Midbrain (tissue), 1 donor: ENCODE measurements around the gene CAVIN3.

Source experiments
- DNase-seq: peaks from one replicate; lab custom pipeline; 2025; lab: John Stamatoyannopoulos, UW

CAVIN3 gene, protein sequence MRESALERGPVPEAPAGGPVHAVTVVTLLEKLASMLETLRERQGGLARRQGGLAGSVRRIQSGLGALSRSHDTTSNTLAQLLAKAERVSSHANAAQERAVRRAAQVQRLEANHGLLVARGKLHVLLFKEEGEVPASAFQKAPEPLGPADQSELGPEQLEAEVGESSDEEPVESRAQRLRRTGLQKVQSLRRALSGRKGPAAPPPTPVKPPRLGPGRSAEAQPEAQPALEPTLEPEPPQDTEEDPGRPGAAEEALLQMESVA

DNA sequence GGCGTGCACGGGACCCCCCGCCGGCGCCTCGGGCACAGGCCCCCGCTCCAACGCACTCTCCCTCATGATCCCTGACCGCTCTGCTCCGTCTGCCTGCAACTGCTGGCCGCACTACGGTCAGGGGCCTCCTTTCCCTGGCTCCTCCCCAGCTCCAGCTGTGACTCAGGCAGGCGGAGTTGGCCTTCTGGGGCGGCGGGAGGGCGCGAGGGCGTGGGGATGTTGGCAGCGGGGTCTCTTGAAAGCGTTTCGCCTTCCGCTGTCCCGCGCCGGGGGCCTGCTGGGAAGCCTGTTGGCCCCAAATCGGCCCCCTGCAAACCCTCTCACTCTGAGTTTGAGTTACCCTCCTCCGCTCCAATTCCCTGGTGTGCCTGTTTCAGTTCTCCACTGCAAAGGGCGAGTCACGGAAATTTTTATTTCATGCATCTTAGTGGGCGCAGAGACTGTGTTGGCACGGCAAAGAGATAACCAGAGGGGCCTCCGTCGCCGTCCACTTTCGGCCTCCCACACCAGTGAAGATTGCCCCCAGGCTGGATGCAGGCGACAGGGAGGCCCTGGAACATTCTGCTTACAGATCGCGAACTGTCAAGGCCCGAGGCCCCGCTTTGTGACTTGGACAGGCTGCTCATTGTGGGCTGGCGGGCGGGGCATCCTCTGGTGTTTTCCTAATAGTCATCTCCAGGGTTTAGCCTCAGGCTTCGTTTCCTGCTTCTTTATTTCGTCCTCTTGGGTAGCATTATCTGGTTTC is at the start of gene CAVIN3:
TSS of gene CAVIN3 (minus strand) at position 91 of the 745 bp plus-strand sequence. CDS start at position 66, 25 bp downstream.
- DNase-seq: no peak

- no peak for DNase-seq
Measured at GRCh38 chr11:6365659-6366058, 45.4 kb upstream of the CAVIN3 start.

- DNase-seq: peak; percentile 66
Measured at GRCh38 chr11:6362873-6363678, 42.8 kb upstream of the CAVIN3 start.

- no peak for DNase-seq
Measured at GRCh38 chr11:6362185-6362872, 42.0 kb upstream of the CAVIN3 start.

- no peak for DNase-seq
Measured at GRCh38 chr11:6360183-6360582, 39.9 kb upstream of the CAVIN3 start.

DNA sequence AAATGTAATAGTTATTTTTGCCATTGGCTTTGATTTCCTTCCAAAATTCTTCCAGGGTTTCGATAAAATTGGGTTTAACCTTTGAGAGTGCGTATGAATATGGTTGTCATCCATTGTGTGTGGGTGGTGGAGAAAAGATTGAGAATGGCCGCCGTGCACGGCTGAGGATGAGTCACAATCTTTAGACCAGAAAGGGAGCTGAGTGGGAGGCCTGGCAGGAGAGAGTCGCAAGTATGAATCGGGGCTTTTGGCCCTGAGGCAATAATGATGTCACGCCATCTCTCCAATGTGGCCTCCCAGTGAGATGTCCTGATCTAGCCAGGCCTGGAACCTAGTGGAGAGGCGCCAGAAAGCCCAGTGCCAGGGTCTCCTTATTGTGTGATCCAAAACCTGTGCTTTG is 36.9 kb upstream of the CAVIN3 start:
- DNase-seq: no peak

- no peak for DNase-seq
Measured at GRCh38 chr11:6356503-6357055, 36.3 kb upstream of the CAVIN3 start.

DNA sequence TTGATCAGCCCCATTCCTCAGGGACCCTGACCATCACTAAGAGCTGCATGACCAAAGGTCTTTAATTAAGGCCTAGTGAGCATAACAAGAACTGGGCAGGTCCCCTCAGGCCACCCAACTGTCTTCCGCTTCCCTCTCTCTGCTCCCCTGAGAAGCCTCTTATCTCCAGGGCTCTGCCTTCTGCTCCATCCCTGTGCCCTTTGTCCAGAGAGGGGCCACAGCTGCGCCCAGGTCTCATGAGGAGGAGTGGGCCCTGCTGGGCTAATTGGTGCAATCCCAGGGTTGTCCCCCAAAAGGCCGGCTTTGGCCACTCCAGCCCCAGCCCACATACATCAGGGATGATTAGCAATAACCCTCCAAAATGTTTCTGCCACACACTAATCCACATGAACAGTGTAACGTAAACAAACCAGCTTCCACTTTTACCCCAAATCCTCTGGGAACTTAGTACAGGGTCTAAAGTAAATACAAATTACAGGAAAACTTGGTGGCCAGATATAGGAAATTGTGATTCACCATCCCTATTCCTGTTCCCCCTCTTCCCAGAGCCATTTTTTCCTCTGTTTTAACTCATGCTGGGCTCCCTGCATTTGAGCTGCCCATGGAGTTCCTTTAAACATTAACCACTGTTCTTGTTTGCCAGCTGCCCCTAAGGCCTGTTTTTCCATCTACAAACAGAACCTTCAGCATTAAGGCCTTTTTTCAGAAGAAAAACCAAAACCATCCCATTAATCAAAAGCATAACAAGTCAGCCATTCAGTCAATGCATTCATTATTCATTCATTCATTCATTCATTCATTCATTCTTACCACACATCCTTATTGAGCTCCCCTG is 34.6 kb upstream of the CAVIN3 start:
- no peak for DNase-seq

DNA sequence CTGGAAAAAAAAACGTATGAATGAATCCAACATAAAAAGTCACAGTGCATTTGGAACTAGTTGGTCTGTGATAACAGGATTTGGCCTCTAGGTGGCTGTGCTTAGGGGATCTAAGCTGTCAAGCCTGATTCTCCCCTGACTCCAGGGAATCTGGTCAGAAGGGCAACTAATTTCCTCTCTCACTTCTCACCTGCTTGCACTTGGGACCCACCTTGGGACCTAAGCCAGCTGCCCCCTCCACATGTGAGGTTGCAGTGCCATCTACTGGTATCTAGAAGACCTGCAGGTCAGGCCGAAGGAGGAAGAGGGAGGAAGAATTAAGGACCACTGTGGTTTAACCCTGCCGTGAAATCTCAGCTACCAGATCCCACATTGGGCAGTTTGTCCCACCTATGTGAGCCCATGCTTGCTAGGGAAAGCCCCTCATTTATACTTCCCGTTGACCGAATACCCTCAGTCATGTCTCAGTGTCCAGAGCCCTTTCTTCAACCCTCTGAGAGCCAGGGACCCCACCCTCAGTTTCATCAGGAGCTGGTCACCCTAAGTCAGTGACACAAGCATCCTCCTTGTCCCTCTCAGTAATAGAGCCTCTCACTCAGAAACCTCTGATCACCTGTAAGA is 33.2 kb upstream of the CAVIN3 start:
- peak; percentile 25 for DNase-seq

DNA sequence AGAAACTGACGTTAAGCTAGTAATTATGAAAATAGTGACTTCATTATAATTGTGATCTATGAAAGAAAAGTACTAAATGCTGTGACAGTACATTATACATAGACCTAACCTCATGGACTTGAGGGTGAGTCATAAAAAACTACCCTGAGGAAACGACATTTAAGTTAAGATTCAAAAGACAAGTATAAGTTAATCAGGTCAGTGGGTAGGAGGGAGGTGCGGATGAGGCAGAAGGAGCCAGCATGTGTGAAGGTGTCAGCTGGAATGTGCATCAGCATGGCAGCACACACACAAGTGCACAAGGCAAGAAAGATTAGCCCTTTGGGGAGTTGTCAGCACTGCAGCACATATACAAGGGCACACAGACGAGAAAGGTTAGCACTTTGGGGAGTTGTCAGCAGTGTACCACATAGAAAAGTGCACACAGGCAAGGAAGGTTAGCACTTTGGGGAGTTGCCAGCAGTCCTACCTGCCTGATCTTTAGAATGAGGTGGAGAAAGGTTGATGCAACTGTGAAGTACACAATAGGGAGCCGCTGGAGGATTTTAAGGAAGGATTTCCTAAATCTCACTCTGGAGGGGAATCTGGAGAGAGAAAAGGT is 31.6 kb upstream of the CAVIN3 start:
- no peak for DNase-seq

GRCh38 chr11:6350486-6350885 is 30.2 kb upstream of the CAVIN3 start:
- no peak for DNase-seq

DNA sequence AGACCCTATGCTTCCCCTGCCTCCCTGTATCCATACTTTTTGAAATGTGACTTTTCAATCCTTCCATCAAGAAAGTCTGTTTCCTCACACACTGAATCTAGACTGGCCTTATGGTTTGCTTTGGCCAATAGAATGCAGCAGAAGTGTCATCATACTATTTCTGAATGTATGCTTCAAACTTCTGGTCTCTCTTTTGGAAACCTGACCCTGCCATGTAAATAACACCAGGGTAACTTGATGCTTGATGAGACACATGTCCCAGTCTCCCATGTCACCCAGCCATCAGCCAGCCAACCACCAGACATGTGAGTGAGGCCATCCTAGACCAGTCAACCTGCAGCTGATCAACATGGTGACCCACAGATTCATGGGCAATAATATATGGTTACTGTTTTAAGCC is 29.7 kb upstream of the CAVIN3 start:
- no peak for DNase-seq

- DNase-seq: no peak
Measured at GRCh38 chr11:6345366-6345765, 25.1 kb upstream of the CAVIN3 start.

GRCh38 chr11:6336293-6336692 is 16.0 kb upstream of the CAVIN3 start:
- DNase-seq: no peak

GRCh38 chr11:6334806-6335205 is 14.5 kb upstream of the CAVIN3 start:
- DNase-seq: no peak

GRCh38 chr11:6333095-6333494 is 12.8 kb upstream of the CAVIN3 start:
- DNase-seq: no peak

- no peak for DNase-seq
Measured at GRCh38 chr11:6332066-6332465, 11.8 kb upstream of the CAVIN3 start.

GRCh38 chr11:6328321-6328720 is 8.0 kb upstream of the CAVIN3 start:
- DNase-seq: no peak

- no peak for DNase-seq
Measured at GRCh38 chr11:6327806-6328205, 7.5 kb upstream of the CAVIN3 start.

DNA sequence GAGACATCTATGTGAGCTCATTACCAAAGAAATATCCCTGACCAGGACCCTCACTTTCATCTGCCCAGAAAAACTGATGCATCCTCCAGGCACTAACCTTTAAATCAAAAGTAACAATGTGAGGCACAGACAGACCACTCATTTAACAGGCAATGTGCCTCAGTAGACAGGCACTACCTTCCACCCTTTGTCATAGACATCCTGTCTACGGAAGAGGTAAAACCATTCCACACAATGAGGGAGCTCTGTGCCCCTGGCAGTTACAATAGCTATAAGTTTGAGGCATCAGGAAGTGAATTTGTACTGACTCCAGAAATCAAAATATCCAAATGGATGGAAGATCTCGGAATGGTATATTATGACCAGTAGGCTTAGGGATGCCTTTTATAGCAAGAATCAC is 6.7 kb upstream of the CAVIN3 start:
- no peak for DNase-seq
